Tibial nerve (tissue), 4 donors: Measurements from ENCODE around the gene TPGS1. TPM values are rescaled to one million over a fixed set of nuclear protein-coding genes. Genes with fewer than 3 reads are reported as not detected.

ENCODE experiments used
- DNase-seq, 2 donors: peaks; one replicate each; pipeline ENCODE4 v3.0.0-alpha.2; 2019; ENCODE audit warnings: low spot score in 2 of 2
- H3K27ac ChIP-seq, 4 donors: fragments of 200-600 bp; sonication (generic) in 3 of 4; one replicate each; pipeline ENCODE4 v1.5.1; 2017 to 2019; ENCODE audit warnings: mild to moderate bottlenecking in 1 of 4
- H3K27me3 ChIP-seq, 2 donors: fragments of 200-600 bp; sonication (generic) in 1 of 2; one replicate each; pipeline versions ENCODE4 v1.5.1 to v1.6.0; 2017 to 2019
- H3K36me3 ChIP-seq, 3 donors: fragments of 200-600 bp; sonication (generic); one replicate each; pipeline ENCODE4 v1.5.1; 2018 to 2019
- H3K4me1 ChIP-seq, 4 donors: fragments of 200-600 bp; sonication (generic) in 3 of 4; one replicate each; pipeline ENCODE4 v1.5.1; 2017 to 2019
- H3K4me3 ChIP-seq, 4 donors: fragments of 200-600 bp; sonication (generic) in 3 of 4; one replicate each; pipeline ENCODE4 v1.5.1; 2017 to 2019; ENCODE audit warnings: mild to moderate bottlenecking in 1 of 4, moderate library complexity in 1 of 4
- H3K9me3 ChIP-seq, 4 donors: fragments of 200-600 bp; sonication (generic) in 3 of 4; one replicate each; pipeline ENCODE4 v1.5.1; 2017 to 2019
- EP300 ChIP-seq, 2 donors: sonication (generic); formaldehyde crosslinking; IDR thresholded peaks; one replicate each; pipeline ENCODE4 v1.6.1; 2017; ENCODE audit warnings: antibody characterized with exemption in 2 of 2, mild to moderate bottlenecking in 1 of 2
- POLR2A ChIP-seq, 2 donors: fragments of 450-650 bp; IDR thresholded peaks; one replicate each; pipeline ENCODE4 v1.6.1; 2017; ENCODE audit warnings: antibody characterized with exemption in 2 of 2, mild to moderate bottlenecking in 2 of 2, moderate library complexity in 2 of 2
- WGBS, 2 donors: methylation state at CpG; one replicate each; pipeline ENCODE4 v1.1.5; 2018; 5-methylcytosine and 5-hydroxymethylcytosine counted together
- total RNA-seq, 4 donors: library from RNA; depleted of rRNA; stranded (reverse); fragments of >200 nt; gene quantifications; one replicate each; pipeline ENCODE4 v1.1.0, GENCODE V29; 2016
- TF ChIP-seq, protein P1 (sequence below), 5 experiments: fragments of 200-600 bp in 3 of 5; fragments of 450-650 bp in 2 of 5; sonication (generic) in 3 of 5; IDR thresholded peaks; one replicate each; pipeline ENCODE4 v1.5.1; 2016 to 2019; ENCODE audit warnings: antibody characterized with exemption in 5 of 5, mild to moderate bottlenecking in 3 of 5, moderate library complexity in 2 of 5

Gene TPGS1
- total RNA-seq, 4 donors from 2014 or later: 108 to 131 (median 115) TPM

DNA sequence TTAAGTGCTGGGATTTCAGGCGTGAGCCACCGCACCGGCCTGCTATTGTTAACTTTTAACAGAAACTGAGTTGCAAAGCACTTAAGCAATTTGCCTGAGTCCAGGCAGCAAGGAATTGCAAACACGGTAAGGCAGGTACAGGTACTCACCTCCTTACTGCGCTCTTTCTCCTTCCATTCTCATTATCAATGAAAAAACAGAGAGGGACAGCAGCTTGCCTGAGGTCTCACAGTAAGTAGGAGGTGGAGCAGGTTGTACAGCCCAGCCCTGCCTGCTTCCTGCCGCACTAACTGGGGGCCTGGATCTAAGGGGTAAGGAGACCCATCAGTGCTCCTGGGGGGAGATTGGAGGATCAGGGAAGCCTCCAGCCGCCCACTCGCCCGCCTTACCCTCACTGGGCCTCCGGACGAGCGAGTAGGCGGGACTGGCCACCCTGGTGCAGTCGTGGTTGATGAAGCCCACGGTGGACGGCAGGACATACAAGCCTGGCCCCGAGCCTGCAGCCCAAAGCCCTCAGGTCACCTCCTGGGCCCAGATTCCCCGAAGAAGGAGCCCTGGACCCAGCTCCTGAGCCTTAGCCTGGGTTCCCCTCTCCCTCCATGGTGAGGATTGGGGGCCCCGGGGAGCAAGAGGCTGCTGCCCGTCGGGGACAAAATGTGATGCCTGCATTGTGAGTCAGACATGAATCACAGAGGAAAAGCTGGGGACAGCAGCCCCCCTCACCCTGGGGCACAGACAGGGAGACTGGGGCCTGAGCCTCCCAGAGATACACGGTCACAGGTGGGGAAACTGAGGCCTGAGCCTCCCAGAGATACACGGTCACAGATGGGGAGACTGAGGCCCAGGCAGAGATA is 35.1 kb upstream of the TPGS1 start:
- TF ChIP-seq EP300 (IDR thresholded peaks at IDR 0.05): no peak
- TF ChIP-seq, protein P1, sequence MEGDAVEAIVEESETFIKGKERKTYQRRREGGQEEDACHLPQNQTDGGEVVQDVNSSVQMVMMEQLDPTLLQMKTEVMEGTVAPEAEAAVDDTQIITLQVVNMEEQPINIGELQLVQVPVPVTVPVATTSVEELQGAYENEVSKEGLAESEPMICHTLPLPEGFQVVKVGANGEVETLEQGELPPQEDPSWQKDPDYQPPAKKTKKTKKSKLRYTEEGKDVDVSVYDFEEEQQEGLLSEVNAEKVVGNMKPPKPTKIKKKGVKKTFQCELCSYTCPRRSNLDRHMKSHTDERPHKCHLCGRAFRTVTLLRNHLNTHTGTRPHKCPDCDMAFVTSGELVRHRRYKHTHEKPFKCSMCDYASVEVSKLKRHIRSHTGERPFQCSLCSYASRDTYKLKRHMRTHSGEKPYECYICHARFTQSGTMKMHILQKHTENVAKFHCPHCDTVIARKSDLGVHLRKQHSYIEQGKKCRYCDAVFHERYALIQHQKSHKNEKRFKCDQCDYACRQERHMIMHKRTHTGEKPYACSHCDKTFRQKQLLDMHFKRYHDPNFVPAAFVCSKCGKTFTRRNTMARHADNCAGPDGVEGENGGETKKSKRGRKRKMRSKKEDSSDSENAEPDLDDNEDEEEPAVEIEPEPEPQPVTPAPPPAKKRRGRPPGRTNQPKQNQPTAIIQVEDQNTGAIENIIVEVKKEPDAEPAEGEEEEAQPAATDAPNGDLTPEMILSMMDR (IDR thresholded peaks at IDR 0.05): no peak
- TF ChIP-seq POLR2A (IDR thresholded peaks at IDR 0.05): no peak
- no peaks in the 10 kb centered on the region for H3K36me3 ChIP-seq
- no peak overlapping the region for H3K4me3 ChIP-seq
- H3K4me1 ChIP-seq: no peaks in the 10 kb centered on the region
- DNase-seq: no peak
- no peak overlapping the region for H3K27ac ChIP-seq
- H3K9me3 ChIP-seq: no peaks in the 10 kb centered on the region
- H3K27me3 ChIP-seq: peaks cover 0 to 4% of the 10 kb centered on the region in 2 donors
- WGBS, 2 donors: 57 to 64% methylated on average over 20 to 22 of the region's 23 CpGs

DNA sequence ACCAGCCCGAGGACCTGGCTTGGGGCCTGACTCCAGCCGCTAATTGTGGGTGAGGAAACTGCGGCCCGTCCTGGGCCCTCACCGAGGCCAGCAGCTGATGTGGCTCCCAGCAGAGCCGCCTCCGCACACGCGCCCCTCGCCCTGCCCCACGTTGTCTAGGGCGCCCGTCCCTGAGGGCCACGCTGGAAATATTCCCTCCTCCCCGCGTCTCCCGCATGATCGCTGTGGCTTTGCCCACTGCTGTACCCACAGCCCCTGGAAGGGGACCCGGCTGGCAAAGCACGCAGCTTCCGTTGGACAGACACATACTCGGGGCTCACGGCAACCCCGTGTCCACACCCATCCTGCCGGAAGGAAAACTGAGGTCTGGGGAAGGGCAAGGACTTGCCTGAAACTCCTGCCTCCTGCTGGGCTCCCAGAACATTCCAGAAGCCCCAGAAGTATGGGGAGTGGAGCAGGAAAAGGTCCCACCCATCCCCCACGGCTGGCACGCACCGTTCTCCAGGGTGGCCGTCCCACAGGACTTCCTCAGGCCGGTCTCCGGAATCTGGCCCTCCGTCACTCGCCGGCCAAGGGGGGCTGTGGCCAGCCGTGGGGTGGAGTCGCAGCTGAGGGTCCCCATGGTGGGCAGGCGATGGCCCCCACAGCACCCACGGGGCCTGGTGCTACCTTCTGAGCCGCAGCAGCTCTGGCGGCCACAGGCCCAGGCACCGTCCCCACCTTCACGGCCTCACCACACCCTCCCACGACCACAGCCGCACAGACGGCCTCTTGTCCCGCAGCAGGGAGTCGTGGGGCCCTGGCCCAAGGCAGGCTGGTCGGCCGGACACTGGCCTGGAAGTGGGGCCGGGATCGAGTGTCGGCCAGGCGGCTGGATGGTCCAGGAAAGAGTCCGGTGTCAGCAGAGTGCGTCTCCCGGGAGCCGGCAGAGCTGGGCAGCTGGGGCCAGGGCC is 32.9 kb upstream of the TPGS1 start:
- H3K27ac ChIP-seq: no peak overlapping the region
- H3K4me3 ChIP-seq: no peak overlapping the region
- H3K9me3 ChIP-seq: no peaks in the 10 kb centered on the region
- peaks cover 0 to 4% of the 10 kb centered on the region in 2 donors for H3K27me3 ChIP-seq
- no peaks in the 10 kb centered on the region for H3K4me1 ChIP-seq
- H3K36me3 ChIP-seq: no peaks in the 10 kb centered on the region
- 52 to 59% methylated on average over 26 to 43 of the region's 57 CpGs for WGBS, 2 donors
- no peak for DNase-seq
- TF ChIP-seq, protein P1 (IDR thresholded peaks at IDR 0.05): no peak
- TF ChIP-seq EP300 (IDR thresholded peaks at IDR 0.05): no peak
- TF ChIP-seq POLR2A (IDR thresholded peaks at IDR 0.05): no peak

DNA sequence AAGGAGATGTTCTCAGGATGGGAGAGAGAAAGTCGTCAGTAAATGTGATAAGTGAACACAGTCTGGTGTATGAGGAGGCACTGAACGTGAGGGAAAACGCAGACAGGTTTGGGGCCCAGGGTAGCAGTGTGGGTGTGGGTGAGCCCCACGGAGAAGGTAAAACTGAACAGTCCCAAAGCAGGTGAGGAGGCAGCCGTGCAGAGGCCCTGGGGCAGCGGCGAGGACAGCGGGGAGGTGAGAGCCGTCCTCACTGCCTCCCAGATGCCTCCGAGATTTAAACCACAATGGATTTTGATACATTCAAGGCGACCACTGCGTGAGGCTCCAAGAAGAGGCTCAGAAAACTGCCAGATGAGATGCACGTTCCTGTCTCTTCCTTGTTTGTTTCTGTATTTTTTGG is 31.9 kb upstream of the TPGS1 start:
- peaks cover 0 to under 1% (median 0%) of the 10 kb centered on the region in 4 donors for H3K9me3 ChIP-seq
- WGBS, 2 donors: 88% methylated on average over 13 of the region's 13 CpGs
- H3K27me3 ChIP-seq: peaks cover 0 to 4% of the 10 kb centered on the region in 2 donors
- no peak for DNase-seq
- no peaks in the 10 kb centered on the region for H3K36me3 ChIP-seq
- no peak overlapping the region for H3K27ac ChIP-seq
- no peak overlapping the region for H3K4me3 ChIP-seq
- no peak for TF ChIP-seq EP300 (IDR thresholded peaks at IDR 0.05)
- TF ChIP-seq POLR2A (IDR thresholded peaks at IDR 0.05): no peak
- TF ChIP-seq, protein P1 (IDR thresholded peaks at IDR 0.05): no peak
- peaks cover 0 to 6% (median 2%) of the 10 kb centered on the region in 4 donors for H3K4me1 ChIP-seq

DNA sequence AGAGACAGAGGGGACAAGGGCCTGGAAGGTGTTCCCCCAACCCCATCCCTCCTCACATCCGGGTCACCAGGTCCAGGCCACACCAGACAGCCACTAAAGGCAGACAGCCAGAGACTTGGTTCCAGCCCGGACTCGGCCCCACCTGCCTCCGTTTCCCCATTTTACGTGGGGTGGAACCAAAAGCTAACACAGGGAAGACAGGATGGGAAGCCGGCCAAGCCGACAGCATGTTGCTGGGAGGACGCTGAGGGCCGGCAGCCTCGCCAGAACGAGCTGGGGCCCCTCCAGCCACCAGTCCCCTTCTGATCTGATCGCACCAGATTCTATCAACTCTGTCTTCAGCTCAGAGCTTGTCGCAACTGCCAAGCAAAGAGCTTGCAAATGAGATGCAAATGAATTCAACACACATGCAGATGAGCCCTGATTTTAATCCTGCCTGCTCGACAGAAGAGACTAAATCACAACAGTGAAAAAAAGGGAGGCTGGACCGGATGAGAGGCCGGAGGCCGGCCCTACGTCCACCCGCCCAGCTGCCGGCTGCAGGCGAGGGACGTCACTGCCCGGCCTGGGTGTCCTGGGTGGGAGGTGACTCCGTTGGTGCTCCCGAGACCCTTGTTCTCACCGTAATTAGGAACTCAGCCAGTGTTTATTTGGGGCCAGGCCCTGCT is 28.9 kb upstream of the TPGS1 start:
- H3K27me3 ChIP-seq: peaks cover 0 to 4% of the 10 kb centered on the region in 2 donors
- no peak overlapping the region for H3K27ac ChIP-seq
- H3K4me1 ChIP-seq: peaks cover 0 to 6% (median 2%) of the 10 kb centered on the region in 4 donors
- DNase-seq: no peak
- no peak overlapping the region for H3K4me3 ChIP-seq
- 75 to 81% methylated on average over 26 of the region's 26 CpGs for WGBS, 2 donors
- no peaks in the 10 kb centered on the region for H3K36me3 ChIP-seq
- TF ChIP-seq, protein P1 (IDR thresholded peaks at IDR 0.05): no peak
- TF ChIP-seq EP300 (IDR thresholded peaks at IDR 0.05): no peak
- TF ChIP-seq POLR2A (IDR thresholded peaks at IDR 0.05): no peak
- peaks cover 0 to 11% (median 0%) of the 10 kb centered on the region in 4 donors for H3K9me3 ChIP-seq
